HG03095 (cell line): ENCODE measurements around the gene NACAD.
"Not testable (repeated sequence)": the region's sequence is repeated elsewhere in the genome, so short reads cannot be mapped to it uniquely, and the experiment has no call there.

Experiments
- ATAC-seq: cut with Tn5 transposase; IDR thresholded peaks from one replicate; pipeline ENCODE4 v1.9.1; 2021; ENCODE audit warnings: moderate library complexity; ENCODE audit not compliant: unreplicated experiment

NACAD gene

GRCh38 chr7:45060295-45060694, 28.5 kb downstream of the NACAD start:
- ATAC-seq = no peak

- no peak for ATAC-seq
These were observed 30.9 kb downstream of the NACAD start for GRCh38 chr7:45057878-45058277.

- no peak for ATAC-seq
These were observed 33.1 kb downstream of the NACAD start for GRCh38 chr7:45055594-45056219.

GRCh38 chr7:45055016-45055415, 33.8 kb downstream of the NACAD start:
- ATAC-seq = no peak

- no peak for ATAC-seq
These were observed 34.3 kb downstream of the NACAD start for GRCh38 chr7:45054442-45054841.

- ATAC-seq = no peak
These were observed 34.8 kb downstream of the NACAD start for GRCh38 chr7:45053941-45054340.

GRCh38 chr7:45053401-45053800, 35.4 kb downstream of the NACAD start:
- ATAC-seq = no peak

GRCh38 chr7:45052011-45052410, 36.8 kb downstream of the NACAD start:
- ATAC-seq = no peak

GRCh38 chr7:45050198-45050597, 38.6 kb downstream of the NACAD start:
- ATAC-seq = no peak

GRCh38 chr7:45048748-45049147, 40.0 kb downstream of the NACAD start:
- ATAC-seq = no peak

GRCh38 chr7:45044338-45044737, 44.4 kb downstream of the NACAD start:
- ATAC-seq = no peak

GRCh38 chr7:45039106-45039505, 49.7 kb downstream of the NACAD start:
- no peak for ATAC-seq

- no peak for ATAC-seq
These were observed 50.9 kb downstream of the NACAD start for GRCh38 chr7:45037876-45038275.

GRCh38 chr7:45036796-45037195, 52.0 kb downstream of the NACAD start:
- ATAC-seq = no peak

- no peak for ATAC-seq
These were observed 52.5 kb downstream of the NACAD start for GRCh38 chr7:45036317-45036716.

- no peak for ATAC-seq
These were observed 52.9 kb downstream of the NACAD start for GRCh38 chr7:45035893-45036292.

- no peak for ATAC-seq
These were observed 53.4 kb downstream of the NACAD start for GRCh38 chr7:45035371-45035770.

GRCh38 chr7:45034710-45035109, 54.1 kb downstream of the NACAD start:
- not testable (repeated sequence) for ATAC-seq

- ATAC-seq = no peak
These were observed 54.9 kb downstream of the NACAD start for GRCh38 chr7:45033931-45034290.

- ATAC-seq = no peak
These were observed 55.4 kb downstream of the NACAD start for GRCh38 chr7:45033261-45033930.

GRCh38 chr7:45032421-45032820, 56.3 kb downstream of the NACAD start:
- ATAC-seq = no peak

GRCh38 chr7:45031829-45032228, 56.9 kb downstream of the NACAD start:
- no peak for ATAC-seq
